HG03558 (cell line): Measurements from ENCODE around the gene PNMA1.

Source experiments
- ATAC-seq: cut with Tn5 transposase; IDR thresholded peaks from one replicate; pipeline ENCODE4 v1.9.1; 2021; ENCODE audit warnings: moderate number of reproducible peaks; ENCODE audit not compliant: unreplicated experiment; ENCODE audit errors: extremely low read depth

The PNMA1 gene, protein sequence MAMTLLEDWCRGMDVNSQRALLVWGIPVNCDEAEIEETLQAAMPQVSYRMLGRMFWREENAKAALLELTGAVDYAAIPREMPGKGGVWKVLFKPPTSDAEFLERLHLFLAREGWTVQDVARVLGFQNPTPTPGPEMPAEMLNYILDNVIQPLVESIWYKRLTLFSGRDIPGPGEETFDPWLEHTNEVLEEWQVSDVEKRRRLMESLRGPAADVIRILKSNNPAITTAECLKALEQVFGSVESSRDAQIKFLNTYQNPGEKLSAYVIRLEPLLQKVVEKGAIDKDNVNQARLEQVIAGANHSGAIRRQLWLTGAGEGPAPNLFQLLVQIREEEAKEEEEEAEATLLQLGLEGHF

DNA sequence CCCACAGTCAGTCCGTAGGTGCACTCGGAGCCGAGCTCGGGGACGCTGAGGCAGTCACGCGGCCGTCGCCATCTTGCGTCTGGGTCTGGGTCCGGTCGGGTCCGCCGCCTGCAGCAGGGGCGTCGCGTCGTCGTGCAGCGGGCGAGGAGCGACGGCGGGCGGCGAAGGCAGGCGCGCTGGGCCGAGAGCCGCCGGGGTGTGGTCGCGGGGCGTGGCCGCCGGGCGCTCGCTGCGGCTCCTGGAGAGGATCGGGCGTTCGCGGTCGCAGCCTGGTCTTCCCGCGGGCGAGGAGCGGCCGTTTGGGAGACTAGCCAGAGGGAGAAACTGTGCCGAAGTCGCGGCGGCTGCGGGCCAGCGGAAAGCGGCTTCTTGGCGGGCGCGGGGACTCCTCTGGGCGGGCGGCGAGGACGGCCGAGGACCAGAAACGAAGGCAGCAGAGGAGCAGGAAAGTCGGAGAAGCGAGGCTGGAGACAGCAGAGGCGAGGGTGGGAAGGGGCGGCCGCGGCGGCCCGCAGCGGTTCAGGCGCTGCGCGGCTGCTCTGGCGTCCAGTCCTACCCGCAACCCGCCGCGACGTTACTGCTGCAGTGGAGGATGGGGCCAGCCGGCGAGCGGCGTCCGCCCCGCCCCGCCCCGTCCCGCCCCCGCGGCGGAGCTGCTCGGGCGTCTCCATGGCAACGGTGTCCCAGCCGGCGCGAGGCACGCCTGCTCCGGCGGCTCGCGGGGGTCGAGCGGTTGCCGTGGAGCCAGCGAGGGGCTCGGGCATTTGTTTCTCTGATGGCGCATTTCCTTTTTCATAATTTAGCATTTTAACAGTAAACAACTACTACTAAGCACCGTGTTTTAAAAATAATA, at the start of gene PNMA1:
TSS of gene PNMA1 (minus strand) at position 582 of the 853 bp plus-strand sequence. CDS start 745 bp downstream, outside the sequence.
- ATAC-seq: no peak

DNA sequence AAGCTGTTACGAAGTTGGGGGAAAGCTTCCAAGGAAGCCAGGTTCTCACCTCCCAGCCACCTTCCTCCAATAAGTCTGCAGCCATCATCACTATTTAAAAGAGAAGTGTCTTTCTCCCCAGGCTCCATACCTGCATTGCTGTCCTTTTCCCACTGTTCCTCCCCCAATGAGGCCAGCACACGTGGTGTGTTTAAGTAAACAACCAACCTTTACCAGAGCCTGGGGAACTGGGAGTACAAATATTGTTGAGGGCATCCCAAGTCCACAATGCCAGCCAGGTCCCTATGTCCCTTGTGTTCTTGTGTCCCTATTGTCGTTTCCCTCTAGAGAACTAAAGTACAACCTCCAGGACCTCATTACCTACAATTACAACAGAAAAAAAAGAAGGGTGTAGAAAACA, 49.2 kb upstream of the PNMA1 start:
- ATAC-seq: no peak

DNA sequence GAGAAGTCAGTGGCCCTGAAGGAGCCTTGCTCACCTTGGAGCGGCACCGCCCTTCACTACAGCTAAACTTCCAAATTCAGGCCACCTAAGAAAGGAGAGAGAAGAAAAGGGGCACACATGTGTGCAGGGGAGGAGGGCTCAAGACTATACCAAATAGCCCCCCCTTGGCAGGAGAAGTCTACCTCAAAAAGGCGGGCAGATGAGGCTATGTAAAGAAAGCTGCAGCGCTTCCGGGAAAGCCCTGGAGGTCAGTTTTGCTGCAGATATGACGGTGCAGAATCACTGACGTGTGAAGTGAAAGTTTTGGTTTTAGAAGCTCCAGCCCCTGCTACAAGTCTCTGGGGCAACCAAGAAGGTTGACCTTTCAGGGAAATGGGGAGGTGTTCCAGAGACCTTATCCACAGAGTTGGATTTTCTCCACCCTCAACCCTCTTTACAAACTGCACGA, 48.2 kb upstream of the PNMA1 start:
- no peak for ATAC-seq

DNA sequence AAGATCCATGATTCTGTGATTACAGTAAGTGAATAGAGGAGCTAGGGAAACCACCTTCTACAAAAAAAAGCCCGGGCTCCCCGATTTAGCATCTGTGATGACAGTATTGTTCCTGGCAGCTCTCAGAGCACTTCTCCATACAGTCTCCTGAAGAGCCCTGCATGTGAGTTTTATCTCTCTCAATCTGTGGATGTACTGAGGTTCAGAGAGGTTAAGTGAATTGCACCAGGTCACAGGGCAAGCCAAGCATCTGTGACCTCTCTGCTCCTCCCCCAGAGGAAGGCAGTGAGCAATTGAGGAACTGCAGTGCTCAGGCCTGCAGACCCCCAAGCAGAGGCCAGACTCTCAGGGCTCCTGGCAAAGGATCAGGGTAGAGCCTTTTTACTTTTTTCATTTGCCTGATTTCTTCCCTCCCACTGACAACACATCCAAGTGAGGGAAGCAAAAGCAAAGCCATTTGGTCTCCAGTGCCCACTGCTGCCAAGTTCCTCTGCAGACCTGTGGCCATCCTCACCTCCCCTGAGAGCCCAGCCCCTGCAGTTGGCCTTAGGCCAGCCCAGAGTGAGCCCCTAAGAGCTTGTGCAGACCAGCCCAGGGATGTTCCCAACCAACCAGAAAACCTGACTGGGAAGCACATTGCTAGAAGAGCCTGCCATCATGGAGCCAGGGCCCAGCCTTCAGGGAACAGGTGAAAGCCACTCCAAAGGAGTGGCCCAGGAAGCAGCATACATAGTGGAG, 47.6 kb upstream of the PNMA1 start:
- ATAC-seq: no peak

DNA sequence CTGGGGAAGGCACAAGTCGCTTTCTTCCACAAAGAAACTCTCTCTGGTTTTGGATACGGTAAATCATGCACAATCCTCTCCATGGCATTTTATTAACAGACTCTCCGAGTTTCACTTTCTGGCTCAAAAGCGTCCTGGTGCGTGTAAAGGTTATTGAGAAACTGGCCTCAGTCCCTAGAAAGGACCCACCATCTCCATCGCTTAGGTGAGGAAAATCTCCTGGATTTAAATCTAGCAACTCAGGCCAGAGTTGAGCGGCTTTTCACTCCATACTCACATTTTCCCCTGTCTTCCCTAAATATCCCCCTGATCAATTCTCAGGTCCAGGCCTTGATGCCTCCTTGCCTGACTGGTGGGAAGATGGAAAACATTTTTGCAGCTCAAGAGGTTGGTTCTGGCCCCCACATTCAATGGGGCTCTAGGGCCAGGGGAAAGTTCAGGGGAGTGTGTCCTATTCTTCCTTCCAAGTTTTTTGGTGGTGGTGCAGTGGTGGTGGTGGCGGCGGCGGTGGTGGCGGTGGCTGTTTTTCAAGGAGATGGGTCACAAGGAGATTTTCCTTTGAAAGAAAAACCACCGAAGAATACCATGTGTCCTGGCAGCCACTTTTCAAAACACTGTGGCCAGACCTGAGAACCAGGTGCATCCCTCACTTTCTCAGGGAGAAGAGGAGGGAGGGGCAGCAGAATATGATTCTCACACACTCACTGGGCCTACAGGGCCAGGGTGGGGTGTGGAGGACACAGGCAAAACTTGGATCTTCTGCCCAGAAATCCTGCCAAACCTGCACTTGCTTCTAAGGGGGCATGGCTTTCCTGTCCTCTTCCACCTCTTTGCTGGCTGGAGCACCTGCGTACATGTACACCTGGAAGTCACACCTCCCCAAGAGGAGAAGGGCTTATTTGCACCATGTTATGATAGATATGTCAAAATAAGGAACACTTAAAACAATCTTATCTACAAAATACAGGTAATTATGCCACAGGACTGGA, 46.7 kb upstream of the PNMA1 start:
- no peak for ATAC-seq

DNA sequence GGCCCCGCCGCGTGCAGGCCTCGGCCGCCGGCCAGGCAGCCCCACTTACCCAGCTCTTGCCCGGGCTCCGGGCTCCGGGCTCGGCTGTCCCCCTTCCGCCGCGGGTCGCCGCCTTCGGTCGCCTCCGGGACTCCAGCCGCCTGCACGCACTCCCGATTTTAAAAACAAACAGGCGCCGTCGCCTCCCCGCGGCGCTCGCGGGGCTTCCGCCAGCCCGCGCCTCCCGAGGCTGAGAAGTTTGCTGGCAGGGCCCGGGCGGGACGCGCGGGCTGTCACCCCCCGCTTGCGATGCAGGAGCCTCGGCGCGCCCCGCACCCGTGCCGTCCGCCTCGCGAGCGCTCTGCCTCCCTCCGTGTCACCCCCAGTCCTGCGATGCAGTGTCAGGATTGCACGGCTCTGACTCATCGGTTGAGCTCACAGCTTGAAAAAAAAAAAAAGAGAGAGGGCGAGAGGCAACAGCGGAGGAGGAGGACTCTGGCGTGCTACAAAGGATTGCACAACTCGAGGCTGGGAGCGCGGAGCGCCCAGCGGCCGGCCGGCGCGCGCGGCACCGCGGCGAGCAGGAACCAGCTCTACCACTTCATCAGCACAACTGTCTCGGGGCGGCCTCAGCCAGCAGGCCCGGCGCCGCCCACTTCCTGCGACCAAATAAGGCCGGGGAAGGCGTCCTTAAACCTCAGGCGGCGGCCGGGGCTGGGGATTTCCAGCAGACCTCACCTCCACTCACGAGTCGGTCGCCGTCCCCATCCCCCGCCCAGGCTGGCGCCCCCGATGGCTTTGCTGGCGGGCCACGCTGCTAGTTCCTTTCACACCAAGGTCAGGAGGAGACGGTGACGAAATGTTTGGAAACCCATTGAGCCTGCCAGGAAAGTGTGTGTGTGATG, 45.8 kb upstream of the PNMA1 start:
- ATAC-seq: peak; percentile 36

DNA sequence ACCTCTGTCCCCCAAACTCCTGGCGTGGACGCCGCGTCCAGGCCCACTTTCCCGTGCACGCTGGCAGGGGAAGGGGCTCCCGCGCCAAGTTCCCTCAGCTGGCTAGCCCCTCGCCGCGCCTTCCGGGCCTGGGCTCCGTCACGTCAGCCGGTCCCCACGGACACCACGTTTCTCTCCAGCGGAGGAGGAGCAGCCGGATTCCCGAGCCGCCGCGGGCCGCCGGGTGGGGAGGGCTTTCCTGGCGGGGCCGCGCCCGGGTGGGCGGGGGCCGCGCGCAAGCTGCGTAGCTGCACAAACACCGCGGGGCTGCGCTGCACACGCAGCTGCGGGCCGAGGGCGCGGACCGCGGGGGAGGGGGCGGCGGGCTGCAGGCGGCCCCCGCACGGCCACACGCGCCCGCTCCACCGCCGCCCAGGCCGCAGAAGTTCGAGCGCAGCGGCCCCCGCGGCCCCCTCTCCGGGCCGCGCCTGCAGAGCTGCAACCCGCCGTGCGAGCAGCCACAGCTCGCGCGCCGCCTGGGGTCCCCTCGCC, 45.1 kb upstream of the PNMA1 start:
- ATAC-seq: no peak

DNA sequence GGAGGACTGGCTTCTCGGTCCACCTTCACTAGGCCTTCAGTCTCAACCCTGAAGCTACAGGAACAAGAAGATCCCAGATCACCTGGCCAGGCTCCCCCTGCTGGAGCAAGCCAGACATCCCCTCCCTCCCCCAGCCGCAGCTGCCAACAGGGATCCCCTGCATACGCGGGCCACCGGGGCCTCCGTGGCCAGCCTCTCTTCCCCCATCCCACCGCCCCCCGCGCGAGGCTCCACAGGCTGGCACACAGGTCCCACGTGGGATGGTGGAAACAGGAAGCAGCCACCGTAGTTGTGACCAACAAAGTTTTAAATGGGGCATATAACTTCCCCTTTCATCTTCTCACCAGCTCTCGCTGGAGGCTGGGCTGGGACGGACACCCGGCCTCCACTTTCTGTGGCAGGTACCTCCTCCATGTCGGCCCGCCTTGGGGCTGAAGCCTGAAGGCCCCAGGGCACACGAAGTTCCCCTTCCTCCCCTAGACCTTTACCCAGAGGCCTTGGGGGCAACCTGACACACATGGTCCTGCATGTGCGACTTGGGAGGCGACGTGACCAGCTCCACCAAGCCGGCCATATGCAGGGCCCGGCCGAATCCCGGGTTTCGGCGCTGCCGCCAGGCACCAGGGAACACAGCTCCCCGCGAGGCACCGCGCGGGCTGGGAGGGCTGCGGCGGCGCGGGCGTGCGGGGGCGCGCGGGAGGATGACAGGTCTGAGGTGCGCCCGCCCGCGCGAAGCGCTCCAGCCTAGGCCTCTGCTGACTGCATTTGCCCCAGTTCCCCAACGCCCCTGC, 44.4 kb upstream of the PNMA1 start:
- no peak for ATAC-seq

DNA sequence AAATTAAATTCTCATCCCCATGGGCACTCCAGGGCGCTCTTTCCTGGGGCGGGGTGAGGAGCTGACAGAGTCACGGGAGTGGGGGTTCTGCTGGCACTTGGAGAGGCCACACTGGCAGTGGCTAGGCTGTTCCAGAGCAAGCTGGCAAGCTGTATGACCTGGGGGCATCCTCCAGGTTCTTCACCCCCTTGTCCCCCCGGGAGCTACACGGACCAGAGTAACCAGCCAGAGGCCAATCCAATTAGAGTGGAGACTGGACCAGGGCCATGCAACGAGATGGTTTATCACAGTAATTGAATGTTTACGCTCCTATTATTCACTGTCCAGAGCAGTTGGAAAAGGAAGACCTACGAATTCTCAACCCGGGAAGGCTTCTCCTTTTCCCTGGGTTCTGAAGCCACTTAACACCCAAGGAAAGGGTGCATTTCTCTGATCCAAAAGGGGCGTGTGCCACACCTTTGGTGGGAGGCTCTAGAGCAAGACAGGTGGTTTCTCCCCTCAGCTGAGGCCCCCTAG, 43.8 kb upstream of the PNMA1 start:
- ATAC-seq: no peak

DNA sequence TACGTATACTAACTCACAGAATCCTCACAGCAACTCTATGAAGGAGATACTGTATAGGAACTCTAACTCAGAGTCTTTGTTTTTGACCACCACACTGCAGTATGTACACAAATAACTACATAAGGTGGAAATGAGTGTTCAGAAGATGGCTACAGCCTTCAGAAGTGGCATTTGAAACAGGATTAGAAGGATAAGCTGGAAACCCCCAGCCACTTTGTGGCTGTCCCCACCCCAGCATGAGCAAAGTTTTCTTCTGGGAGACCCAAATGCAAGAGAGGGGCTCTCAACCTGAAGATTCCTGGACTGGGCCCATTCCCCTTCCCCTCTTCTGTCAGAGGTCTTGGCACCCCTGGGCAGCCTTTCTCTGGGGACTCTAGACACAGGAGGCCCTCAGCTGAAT, 43.2 kb upstream of the PNMA1 start:
- ATAC-seq: no peak

DNA sequence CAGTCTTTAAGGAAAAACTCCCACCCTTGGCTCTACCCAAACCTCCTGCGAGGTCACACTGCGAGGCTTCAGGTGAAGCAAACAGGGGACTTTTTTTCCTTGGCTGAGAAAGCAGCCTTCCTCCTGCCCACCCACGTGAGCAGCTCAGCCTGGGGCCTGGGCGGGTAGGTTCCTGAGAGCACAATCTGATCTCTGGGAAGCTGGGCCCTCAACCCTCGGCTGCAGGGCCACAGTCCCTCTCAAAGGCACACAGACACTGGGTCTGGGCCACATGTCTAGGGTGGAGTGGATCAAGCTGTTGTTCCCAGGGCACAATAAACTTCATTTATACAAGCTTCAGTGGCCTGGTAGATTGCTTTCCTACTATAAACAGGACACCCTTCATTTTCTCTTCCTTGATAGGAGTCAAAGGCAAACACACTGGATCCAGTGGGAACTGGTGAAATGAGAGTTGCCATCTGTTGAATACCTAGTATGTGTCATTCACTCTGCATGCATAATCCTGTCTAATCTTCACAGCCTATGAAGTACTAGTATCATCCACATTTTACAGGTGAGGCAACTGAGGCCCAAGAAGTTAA, 41.3 kb upstream of the PNMA1 start:
- no peak for ATAC-seq

DNA sequence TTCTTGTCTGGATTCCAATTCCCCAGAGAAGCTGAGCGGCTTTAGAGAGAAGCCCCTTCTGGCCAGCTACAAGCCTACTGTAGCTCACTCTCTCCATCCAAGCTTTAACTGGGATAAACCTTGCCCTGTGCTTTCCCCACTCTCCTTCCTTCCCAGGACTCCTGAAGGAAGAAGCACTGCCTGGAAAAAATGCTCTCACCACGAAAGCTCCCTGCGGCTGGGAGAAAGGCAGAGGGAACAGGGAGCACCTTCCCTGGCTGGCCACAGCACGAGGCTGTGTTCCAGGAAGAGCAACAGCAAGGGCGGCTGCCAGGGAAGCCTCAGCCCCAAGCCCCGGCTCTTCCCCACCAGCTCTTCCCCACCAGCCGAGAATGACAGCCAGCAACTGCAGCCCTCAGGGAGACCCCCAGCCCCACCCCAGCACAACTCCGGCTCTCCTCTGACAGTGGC, 40.8 kb upstream of the PNMA1 start:
- no peak for ATAC-seq

DNA sequence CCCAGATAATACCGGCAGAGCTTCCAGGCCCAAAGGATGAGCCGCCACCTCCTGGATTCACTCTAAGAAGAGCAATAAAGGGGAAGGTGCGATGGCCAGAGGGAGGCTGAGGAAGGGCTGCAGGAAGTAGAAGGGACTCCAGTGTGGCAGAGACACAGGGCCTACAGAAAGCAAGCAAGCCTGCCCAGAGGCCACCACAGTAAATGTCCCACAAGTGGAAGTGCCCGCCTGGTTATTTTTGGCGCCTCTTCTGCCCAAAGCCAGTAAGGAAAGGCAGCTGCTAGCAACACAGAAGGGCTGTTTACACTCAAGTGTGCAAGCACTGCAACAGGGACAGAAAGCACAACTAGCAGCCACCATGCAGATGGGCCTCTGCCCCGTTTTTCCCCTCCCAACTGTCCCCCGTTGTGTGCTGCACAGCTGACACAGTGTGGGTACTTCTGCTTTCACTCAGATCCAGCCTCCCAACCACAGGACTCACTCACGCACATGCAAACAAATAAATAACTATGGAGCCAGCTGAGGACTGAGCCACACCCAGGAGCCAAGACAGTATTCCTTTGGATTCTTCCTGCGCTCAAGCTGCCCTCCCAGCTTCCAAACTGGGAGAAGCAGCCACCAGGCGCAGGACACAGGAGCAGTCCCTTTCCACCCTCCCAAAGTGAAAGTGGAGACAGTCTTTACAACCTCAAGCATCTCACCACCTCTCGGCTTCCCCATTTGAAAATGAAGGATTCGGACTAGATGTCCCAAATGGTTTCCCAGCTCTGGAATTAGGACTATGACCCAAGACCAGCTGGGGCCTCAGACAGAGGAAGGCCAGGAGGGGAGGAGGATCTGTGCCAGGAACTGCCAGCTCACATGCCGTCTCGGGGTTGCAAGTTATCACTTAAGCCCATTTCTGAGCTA, 40.0 kb upstream of the PNMA1 start:
- ATAC-seq: no peak

DNA sequence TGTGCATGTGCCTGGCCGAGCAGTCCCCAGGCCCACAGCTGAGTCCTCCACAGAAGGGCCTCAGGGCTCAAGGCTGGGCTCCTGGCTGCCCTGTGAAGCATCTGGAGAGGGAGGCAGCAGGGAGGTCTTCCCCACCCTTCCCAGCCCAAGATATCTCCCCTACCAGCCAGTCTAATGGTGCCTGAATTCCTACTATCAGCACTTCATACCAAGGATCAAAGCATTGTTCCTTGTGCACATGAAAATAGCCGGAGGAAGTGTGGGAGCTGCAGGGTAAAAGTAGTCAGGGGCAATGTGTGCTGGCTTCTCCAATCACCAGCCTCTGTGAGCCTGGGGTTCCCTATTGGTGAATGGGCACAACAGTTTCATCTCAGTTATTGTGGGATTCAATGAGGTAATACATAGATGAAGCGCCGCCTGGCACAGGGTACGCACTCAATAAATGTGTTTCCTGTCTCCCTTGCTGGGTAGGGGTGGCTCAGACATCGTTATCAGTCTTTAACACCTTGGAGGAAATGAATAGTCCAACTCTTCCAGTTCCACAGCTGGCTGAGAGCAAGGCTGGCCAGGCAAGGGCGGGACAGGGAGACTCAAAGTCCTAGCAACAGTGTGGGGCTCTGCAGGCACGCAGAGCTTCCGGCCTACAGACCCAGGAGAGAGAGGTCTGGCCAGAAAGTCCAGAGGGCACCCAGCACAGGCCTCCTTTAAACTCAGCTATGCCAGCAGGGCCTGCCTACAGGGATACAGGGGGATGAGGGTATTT, 39.1 kb upstream of the PNMA1 start:
- no peak for ATAC-seq

DNA sequence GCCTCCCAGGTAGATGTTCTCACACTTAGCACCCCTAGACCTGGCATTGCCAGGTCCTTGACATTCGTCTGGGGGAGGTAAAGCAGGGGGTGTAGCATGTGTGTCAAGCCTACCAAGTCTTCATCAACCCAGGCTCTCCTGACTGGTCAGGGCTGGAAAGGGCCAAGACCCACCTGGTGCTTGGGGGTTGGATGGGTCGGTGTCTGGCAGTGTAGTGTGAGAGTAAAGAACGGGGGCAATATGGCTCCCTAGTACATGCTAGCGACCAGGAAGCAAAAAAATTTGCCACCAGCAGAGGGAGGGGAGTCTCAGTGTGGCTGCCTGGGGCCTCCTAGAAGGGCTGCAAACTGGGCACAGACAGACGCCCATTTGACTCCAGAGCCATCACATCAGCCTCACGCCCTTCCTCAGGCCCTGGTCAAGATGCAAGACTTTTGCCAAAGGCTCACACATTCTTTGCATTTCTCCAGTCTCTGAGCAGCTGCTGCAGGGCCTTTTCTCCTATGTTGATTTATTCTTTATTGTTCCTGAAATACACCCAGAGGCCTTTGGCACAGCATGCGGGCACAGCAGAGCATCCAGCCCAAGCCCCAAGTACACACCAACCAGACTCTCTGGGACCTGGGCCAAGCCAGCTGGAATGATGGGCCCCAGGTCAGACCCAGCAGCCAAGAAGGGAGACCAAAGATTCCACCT, 38.3 kb upstream of the PNMA1 start:
- ATAC-seq: no peak
